GM19025 (cell line): ENCODE data around the gene C2orf76.
"Not testable (repeated sequence)": the region's sequence is repeated elsewhere in the genome, so short reads cannot be mapped to it uniquely, and the experiment has no call there.

Experiments
- ATAC-seq: cut with Tn5 transposase; IDR thresholded peaks from one replicate; pipeline ENCODE4 v1.9.1; 2021; ENCODE audit warnings: mild to moderate bottlenecking, low read depth, moderate library complexity; ENCODE audit not compliant: unreplicated experiment

The C2orf76 gene

DNA sequence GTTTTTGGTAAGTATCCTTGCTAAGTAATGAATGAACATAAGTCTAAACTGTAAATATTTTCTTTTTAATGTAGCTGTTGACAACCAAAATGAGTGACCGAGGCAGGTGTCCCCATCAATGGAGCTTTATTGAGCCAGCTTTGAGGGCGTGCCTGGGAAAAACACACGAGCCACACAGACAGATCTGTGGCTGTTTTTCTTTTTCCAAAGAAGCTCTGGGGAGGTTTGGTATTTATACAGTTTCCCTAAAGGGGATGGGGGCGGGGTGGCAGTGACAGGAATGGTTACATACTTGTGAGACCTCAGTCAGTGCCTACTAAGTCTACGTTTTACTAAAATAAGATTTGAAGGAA, 11.3 kb upstream of the C2orf76 start:
- no peak for ATAC-seq

DNA sequence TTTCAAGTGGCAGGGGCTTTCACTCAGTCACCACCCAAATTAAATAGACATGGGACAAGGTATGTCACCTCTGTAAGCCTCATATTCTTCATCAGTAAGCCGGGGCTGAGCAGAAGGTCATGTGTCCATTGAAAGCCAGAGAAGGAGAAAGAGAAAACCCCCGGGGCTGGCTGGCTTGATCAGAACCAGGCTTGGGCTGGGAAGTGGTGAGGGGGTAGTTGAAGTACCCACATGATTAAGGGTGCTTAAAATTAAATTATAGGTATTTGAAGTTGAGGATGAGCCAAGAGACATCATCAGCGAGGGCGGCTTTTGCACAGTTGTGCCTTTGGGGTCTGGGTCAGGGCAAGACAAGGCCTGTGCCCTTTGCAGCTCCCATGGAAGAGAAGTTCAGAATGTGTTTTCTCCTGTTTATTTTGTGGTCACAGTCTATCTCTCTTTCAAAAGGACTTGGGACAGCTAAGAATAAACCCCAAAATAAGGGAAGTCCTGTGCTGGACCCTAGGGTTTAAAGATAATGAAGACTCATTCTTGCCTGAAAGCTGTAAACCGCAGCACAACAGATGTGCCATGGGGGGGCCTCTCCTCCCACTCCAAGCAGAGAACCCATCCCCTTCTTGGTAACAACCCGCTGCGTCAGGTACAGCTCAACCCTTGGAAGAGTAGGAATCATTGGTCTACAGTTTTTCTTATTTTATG, 10.8 kb upstream of the C2orf76 start:
- no peak for ATAC-seq

DNA sequence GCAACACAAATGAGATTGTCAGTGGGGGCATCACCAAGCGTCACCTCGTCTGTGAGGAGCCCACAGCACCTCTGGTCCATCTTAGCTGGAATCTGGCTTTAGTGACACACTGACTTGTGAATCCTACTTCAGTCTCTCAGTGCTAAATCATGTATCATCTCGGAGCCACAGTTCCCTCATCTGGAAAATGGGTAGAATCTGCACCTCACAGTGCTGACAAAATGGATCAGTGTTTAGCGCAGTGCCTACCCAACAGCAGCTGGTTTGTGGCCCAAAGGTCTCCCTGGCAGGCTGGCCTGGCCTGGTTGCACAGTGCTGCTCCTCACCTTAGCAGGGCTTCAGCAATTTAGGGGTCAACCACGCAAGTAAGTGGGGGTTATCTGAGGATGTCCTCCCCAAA, 10.2 kb upstream of the C2orf76 start:
- no peak for ATAC-seq

DNA sequence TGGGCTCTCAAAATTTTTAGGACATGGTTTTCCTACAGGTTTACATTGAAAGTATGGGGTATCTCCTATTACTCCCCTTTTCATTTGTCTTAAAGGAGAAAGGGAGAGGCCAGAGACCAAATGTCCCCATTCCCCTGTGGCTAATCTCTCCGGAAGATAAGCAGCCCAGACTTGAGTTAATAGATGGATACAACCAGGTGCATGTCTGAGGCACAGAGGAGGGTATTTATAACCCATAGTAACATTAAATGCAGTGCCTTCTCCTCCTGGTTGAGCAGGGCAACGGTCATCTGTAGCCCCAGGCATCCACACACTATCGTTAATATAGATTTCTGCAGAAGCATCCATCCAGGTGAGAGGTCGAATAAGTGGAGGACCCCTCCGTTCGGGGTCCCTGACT, 9.8 kb upstream of the C2orf76 start:
- ATAC-seq = not testable (repeated sequence)

DNA sequence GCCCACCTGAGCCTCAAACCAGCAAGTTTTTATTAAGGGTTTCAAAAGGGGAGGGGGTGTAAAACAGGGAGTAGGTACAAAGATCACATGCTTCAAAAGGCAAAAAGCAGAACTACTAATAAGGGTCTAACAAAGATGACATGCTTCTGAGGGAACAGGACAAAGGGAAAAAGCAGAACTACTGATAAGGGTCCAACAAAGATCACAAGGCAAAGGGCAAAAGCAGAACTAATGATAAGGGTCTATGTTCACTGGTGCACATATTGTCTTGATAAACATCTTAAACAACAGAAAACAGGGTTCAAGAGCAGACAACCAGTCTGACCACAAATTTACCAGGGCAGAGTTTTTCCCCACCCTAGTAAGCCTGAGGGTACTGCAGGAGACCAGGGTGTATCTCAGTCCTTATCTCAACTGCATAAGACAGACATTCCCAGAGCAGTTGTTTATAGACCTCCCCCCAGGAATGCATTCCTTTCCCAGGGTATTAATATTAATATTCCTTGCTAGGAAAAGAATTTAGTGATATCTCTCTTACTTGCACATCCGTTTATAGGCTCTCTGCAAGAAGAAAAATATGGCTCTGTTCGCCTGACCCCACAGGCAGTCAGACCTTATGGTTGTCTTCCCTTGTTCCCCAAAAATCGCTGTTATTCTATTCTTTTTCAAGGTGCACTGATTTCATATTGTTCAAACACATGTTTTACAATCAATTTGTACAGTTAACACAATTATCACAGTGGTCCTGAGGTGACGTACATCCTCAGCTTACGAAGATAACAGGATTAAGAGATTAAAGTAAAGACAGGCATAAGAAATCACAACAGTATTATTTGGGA, 7.5 kb upstream of the C2orf76 start:
- ATAC-seq = not testable (repeated sequence)

DNA sequence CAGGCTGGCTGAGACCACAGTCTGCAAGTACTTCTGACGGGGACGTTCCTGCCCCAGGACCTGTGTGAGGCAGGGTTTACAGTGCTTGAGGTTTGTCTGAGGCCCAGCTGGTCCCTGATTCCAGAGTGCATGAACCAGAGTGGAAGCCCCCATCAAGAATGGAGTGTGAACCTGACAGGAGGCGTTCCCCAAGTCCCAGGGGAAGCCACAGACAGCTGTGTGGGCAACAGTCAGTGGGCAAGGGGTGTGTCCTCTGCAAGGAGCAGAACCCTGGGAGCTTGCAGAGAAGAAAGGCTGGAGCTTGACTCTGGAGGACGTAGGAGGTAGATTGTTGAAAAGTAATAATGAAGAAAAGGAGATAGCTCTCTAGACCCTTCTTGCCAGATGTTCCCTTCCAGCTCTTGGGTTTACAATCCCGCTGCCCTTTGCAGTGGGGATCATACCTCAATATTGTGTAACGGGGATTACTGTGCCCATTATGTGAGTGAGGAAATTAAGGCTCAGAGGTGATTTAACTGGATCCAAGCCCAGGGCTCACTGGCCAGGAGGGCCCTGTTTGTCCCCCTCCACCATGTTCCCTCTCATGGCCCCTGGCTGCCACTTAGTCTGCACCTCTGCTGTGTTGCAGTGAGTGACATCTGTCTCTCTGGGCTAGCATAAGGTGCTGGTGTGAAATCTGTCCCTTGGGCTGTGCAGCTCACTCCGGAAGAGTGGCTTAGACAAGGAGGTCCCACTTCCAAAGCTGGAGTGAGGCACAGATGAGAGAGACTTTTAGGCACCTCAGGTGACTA, 6.3 kb upstream of the C2orf76 start:
- ATAC-seq = no peak

DNA sequence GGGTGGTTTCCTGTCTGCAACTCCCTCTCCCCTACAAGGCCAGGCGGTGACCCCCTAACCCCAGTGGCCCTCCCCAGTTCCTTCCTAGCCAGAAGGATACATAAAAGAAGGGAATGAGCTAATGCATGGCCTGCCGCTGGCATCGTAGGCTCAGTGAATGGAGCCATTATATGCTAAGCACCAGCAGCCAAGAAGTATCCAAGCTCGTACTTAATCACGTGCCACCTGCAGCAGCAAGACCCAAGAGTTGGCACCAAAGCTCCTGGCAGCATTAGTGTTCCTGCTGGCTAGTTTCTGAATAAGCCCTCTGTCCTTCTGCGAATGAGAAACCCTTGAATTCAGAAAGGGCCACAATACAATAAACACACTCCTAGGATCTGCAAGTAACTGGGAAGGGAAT, 4.5 kb upstream of the C2orf76 start:
- ATAC-seq = no peak

DNA sequence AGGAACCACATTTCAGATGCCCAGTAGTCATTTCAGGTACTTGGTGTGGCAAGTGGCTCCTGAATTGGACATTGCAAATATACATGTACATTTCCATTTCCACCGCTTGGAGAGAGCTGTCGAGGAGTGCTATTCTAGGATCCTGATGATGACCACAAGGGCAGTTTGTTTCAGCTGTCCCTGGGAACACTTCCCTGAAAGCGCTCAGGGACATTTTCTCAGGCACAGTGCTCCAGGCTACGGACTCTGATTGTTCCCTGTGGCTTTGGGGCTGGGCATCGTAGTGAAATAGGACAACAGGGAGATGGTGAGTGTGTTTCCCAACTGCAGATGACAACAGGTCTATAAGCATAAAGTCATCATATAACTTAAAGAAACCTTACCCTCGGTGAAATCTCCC, 3.2 kb upstream of the C2orf76 start:
- ATAC-seq = no peak

DNA sequence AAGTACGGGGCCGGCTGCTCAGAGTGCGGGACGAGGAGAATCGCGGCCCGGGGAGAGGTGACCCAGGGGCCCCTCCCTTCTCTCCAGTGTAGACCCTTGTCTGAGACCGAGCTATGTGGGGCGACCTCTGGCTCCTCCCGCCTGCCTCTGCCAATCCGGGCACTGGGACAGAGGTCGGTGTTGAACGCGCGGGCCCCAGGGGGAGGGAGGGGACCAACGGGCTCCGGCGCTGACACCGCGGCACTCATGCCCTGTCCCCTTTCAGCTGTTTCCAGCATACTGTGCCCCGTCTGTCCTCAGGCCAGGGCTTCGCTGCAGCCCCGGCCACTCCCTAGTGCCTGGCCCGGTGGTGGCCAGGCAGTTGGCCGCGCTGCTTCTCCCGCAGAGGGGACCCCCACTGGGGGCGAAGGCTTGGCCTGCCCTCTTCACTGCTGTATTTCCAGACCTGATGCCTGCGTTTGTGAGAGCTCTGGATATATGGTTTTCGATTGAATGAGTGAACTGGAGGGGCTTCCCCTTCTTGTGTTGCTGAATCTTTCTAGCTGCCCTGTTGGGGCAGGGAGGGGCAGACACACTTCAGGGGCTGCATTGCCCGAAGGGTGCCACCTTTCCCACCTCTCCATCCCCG, 952 bp upstream of the C2orf76 start:
- ATAC-seq = peak; percentile 23

DNA sequence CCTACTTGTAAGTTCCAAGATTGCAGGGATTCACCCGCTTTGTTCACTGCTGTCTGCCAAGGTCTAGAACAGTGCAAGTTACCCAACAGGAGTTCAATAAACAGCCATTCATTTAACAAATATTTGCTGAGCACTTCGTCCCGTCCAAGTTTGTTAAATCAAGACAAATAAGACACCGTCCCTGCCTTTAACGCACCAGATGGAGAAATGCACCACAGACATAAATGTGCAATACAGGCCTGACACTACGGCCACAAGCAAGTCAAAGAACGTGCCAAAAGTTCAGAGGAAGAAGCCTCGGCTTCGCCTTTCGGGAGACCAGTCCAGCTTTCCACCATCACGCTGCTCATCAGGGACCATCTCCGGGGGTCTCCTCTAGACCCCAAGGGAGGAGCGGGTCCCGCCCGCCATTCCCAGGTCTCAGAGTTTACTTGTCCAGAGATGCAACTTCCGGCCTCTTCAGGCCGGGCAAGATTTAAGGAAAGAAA, 429 bp downstream of the C2orf76 start:
- ATAC-seq = no peak

DNA sequence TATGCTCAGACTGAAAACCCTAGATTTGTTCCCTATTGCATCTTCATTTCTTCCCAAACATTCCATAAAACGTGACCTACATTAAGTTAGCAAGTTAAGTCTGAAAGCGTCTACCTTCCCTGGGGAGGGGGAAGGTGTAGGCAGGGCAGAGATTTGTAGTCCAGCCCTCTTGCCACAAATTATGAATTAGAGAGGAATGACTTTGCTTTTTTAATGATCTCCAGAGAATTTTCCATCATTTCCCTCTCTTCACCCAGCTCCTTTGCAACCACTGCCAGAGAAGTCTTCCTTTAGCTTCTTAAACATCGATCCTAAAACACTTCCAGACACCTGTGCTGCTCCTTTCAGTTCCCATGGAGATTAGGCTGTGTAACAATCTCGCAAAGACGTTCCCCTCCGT, 1.2 kb downstream of the C2orf76 start:
- ATAC-seq = no peak

DNA sequence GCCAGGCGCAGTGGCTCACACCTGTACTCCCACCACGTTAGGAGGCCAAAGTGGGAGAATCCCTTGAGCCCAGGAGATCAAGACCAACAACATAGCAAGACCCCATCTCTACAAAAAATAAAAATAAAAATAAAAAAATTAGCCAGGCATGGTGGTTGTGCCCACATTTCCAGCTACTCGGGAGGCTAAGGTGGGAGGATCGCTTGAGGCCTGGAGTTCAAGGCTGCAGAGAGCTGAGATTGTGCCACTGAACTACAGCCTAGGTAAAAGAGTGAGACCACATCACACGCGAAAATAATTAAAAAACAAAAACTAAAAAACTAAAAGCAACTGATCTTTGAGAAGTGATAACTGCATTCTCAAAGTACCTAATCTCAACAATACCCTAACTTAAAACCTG, 1.8 kb downstream of the C2orf76 start:
- no peak for ATAC-seq

DNA sequence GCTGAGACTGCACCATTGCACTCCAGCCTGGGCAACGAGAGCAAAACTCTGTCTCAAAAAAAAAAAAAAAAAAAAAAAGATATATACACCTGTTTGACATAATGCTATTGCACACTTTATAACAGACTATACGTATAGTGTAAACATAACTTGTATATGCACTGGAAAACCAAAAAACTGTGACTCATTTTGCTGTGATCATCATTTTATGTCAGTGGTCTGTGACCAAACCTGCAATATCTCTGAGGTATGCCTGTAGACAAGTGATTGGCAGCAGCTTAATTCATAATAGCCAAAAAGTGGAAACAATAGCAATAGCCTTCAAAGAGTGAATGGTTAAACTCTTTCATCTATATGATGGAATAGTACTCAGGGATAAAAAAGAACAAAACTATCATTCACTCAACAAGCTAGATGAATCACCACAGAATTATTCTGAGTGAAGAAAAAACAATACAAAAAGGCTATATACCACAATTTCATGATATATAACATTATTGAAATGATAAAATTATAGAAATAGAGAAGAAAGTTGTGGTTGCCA, 6.1 kb downstream of the C2orf76 start:
- no peak for ATAC-seq

DNA sequence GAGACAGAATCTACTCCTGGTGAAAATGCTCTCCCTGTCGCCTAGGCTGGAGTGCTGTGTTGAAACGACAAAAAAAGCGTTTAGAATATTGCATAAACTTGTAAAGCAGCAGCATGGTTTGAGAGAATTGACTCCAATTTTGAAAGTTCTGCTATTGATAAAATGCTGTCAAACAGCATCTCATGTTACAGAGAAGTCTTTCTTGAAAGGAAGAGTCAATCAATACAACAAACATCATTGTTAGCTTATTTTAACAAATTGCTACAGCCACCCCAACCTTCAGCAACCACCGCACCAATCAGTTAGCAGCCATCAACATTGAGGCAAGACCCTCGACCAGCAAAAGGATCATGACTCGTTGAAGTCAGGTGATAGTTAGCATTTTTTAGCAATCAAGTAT, 6.9 kb downstream of the C2orf76 start:
- no peak for ATAC-seq

DNA sequence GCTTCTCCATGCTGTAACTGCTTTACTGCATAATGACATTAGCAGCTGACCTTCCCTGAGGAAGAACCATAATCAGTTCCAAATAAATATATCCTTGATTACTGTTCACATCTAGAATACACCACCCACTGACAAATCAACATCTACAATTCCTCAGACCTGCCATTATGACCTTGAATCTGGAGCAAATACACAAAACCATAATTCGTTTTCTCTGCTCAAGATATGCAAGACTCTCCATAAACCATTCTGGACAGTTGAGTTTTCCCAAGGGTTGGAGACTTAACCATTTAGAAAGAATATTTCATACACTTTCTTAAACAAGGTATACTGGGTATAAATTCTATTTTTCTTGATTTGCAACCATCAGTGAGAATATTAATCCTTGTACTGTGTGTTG, 11.8 kb downstream of the C2orf76 start:
- ATAC-seq = no peak

DNA sequence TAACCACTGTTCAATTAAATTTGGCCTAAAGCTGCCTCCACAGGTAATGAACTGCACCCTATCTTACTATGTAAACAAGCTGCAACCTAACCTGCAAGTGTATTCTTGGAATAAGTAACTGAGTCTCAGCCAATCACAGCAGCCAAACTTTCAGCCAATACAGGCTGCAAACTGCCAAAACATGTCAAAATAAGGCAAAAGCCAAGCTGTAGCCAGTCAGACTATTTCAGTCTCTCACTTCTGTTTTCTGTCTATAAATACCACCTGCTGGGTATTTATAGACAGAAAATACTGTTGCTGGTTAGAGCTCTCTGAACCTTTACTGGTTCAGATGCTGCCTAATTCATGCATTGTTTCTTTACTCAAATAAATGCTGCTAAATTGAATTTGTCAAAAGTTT, 14.3 kb downstream of the C2orf76 start:
- peak; percentile 94 for ATAC-seq

DNA sequence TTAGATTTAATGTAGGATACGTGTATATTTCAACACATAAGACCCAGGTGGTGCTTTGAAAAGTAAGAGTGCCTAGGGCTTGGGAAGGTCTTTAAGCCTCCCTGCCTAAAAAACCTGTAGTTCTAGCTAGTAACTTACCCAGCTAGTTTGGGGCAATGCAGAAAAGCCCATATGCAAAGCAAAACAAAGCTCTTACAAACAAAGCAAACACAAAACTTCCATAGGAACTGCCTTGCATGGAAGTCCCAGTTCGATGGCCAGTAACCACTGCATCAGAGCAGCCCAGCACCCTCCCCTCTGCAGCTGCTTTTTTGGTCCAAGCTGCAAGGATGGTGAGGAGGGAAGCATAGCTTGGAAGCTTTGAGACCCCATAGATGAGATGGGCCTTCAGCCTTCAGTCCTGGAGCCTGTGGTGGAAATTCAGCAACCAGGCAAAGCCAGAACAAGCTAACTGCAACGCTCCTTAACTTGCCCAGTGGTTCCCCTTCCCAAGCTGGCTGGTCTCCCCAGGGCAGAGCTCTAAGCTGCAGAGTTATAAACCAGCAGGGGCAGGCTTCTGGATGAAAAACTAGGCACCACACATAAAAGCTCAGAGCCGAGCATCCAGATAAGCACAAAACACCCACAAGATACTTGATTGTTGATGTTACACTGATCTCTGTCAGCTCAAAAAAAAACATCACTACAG, 16.2 kb downstream of the C2orf76 start:
- no peak for ATAC-seq

DNA sequence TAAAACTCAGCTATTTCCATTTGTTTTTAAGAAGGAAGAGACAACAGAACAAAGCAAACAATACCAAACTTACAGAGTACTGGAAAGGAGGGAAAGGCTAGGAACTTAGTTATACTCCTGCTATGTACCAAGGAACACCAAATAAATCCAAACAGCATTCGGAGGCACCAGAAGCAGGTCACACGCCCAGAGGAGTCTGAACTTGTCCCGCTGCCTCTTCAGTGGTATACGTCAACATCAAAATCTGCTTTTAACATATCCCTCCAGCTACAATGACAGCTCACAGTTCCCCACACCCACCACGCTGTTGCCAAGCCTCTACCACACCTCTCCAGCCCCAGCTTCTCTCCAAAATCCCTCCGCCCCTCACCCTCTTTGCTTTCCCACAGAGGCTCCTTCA, 17.3 kb downstream of the C2orf76 start:
- ATAC-seq = no peak

DNA sequence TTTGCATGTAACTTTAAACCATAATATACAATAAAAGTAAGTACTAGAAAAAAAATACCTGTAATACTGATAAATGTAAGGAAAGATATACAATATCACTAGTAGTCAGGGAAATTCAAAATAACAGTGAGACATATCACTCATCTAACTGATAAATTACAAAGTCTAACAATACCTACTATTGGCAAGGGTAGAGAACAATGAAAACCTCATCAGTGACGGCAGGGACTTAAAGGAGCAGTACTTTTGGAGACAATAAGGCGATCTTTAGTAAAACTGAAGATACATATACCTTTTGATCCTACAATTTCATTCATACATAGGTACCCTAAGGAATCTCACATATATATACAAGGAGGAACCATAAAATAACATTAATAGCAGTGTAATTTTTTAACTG, 24.9 kb downstream of the C2orf76 start:
- ATAC-seq = no peak

DNA sequence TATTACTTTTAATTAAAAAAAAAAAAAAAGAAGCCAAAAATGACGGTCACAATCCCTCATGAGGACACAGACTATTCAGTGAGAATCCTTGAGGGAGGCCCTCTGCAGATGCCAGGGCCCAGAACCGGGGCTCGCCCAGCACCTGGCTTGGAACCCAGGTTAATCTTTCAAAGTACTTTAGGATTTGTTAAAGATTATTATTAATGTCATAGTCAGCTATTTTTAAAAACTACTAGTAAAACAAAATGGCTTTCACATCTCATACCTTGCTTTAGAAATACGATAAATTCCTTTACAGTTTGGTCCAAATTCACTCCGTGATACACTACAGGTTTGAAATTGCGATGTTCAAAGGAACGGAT, 27.1 kb downstream of the C2orf76 start:
- no peak for ATAC-seq
